IPS-18a (cell line): ENCODE results near the gene DNASE1L2.

ENCODE experiments used
- H3K27ac ChIP-seq: one replicate; pipeline ENCODE4 v1.5.1; 2013; ENCODE audit warnings: low read length
- H3K27me3 ChIP-seq: one replicate; pipeline ENCODE4 v1.6.1; 2013; ENCODE audit warnings: mild to moderate bottlenecking, low read length; ENCODE audit not compliant: control insufficient read depth, insufficient read depth
- H3K36me3 ChIP-seq: one replicate; pipeline ENCODE4 v1.6.1; 2013; ENCODE audit warnings: low read depth, low read length; ENCODE audit not compliant: control insufficient read depth
- H3K4me1 ChIP-seq: one replicate; pipeline ENCODE4 v1.6.1; 2013; ENCODE audit warnings: low read depth, low read length; ENCODE audit not compliant: control insufficient read depth
- H3K4me3 ChIP-seq: one replicate; pipeline ENCODE4 v1.5.1; 2013; ENCODE audit warnings: low read length
- H3K9ac ChIP-seq: one replicate; pipeline ENCODE4 v1.6.1; 2013; ENCODE audit warnings: mild to moderate bottlenecking, low read length, moderate library complexity
- H3K9me3 ChIP-seq: one replicate; pipeline ENCODE4 v1.6.1; 2013; ENCODE audit warnings: low read depth, low read length; ENCODE audit not compliant: control insufficient read depth

DNASE1L2 gene

DNA sequence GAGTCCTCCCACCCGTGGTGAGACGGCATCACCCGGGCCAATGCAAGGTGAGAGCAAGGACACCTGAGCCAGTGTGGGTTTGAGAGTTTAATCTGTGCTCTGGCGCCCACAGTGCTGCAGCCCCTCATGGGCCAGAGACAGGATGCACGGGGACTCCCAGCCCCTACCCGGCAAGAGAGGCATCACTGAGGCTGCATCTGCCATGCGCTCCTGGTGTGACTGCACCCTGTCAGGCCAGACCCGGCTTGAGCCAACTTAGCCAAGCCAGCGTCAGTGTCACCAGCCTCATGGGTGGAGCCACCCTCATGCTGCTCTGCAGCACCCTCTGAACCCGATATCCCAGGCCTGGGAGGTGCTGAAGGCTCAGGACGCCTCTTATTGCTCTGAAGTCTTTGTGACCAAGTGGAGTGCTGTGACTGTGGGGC, 24.3 kb upstream of the DNASE1L2 start:
- Histone ChIP-seq H3K4me1 (peaks cover 4% of the 10 kb centered on the region), H3K36me3 (peaks cover 34% of the 10 kb centered on the region), H3K9me3 (no peaks in the 10 kb centered on the region), H3K9ac (no peak overlapping the region), H3K4me3 (no peak overlapping the region), H3K27ac (no peak overlapping the region), H3K27me3 (no peaks in the 10 kb centered on the region)

DNA sequence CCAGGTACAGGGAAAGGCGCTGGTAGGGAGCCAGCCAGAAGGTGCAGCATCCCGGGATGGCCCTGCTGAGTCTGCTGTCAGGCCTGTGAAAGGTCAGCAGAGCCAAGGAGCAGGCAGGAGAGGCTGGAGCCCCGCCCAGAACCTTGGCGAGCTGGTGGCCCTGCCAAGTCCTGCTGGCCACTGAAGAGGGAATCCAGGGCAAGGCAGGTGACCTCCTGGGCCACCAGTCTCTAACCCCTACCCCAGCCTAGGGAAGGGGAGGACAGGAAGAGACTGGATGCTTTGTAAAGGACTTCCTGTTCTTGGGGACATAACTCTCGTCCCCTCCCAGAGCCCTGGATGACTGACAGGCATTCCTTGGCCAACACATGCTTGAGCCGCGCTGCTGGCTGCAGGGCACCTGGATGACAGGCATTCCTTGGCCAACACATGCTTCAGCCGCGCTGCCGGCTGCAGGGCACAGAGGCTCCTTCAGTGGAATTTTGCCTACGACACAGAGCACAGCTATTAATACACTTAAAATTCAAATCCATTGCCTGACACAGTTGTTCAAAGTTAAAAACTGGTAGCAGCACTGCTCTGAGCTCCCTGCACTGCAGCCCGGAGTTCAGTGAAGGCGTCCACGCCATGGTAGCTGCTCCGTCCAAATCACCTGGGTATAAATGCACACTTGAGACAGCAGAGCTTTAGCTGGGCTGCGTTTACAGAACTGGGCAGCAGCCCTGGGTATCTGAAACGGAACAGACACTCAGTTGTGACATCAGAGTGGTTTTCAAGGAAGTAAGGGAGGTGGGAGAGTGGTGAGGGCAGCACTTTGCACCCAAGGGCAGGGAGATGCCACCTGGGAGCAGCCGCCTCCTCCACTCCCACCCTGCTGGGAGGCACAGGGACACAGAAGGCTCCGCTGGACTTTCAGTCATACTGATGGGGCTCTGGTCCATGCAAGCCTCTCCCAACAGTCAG, 23.6 kb upstream of the DNASE1L2 start:
- H3K36me3 ChIP-seq = peaks cover 28% of the 10 kb centered on the region
- H3K4me3 ChIP-seq = peak overlapping the region; percentile 64
- no peak overlapping the region for H3K27ac ChIP-seq

DNA sequence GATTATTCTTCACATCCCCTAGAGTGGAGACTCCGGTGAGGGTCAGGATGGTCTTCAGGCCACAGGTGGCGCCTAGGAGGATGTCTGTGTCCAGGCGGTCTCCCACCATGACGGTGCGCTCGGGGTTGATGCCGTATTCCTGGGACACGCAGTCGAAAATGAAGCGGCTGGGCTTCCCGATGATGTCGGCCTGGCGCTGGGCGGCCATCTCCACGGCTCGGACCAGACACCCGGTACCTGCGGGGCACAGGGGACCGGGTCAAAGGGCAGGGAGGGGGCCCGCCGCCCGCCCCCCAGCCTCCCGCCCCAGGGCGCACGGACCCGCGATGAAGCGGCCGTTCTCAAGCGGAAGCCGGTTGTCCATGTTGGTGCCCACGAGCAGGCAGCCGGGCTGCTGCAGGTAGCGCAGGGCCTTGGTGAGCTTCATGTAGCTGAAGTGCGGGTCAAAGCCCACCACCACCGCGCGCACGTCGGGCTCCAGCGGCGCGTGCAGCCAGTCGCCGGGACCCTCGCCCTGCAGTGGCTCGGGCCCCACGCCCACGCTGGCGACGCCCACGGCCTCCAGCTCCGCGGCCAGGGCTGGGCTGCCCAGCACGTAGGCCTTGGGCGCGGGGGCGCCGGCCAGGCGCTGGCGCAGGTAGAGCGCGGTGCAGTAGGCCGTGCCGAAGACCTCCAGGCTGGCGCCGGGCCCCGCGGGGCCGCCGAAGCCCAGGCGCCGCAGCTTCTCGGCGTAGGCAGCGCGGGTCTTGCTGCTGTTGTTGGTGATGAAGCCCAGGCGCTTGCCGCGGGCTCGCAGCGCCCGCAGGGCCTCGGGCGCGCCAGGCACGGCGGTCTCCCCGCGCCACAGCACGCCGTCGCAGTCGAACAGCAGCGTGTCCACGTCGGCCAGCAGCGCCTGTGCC, 22.2 kb upstream of the DNASE1L2 start:
- Histone ChIP-seq H3K9ac (peak overlapping the region; percentile 77), H3K27me3 (no peaks in the 10 kb centered on the region), H3K4me3 (peak overlapping the region; percentile 74), H3K27ac (no peak overlapping the region), H3K4me1 (peaks cover 4% of the 10 kb centered on the region), H3K9me3 (no peaks in the 10 kb centered on the region), H3K36me3 (peaks cover 15% of the 10 kb centered on the region)

More for the DNA sequence above, 23.6 kb upstream of the DNASE1L2 start:
- Histone ChIP-seq H3K4me1 (peaks cover 4% of the 10 kb centered on the region), H3K9ac (no peak overlapping the region), H3K27me3 (no peaks in the 10 kb centered on the region), H3K9me3 (no peaks in the 10 kb centered on the region)

DNA sequence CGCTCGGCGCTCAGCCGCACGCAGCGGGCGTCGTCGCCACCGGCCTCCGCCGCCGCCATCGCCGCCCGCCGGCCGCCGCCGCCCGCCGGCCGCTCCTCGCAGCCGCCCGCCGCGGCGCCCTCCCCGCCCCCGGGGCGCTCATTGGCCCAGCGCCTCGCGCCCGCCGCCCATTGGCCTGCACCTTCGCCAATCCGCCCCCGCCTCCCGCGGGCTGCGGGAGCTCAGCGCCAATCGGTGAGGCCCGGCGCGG, 21.6 kb upstream of the DNASE1L2 start, which contains the start of gene PGP:
Gene PGP (minus strand): TSS at position 122 of the 250 bp plus-strand sequence. CDS start 63 bp downstream, at position 59.
- Histone ChIP-seq H3K9me3 (no peaks in the 10 kb centered on the region), H3K27ac (peak within 1 kb of the TSS; percentile 96), H3K4me3 (peak within 1 kb of the TSS; percentile 89), H3K27me3 (no peaks in the 10 kb centered on the region), H3K4me1 (peaks cover 4% of the 10 kb centered on the region), H3K36me3 (peaks cover 9% of the 10 kb centered on the region), H3K9ac (peak within 1 kb of the TSS; percentile 92)

DNA sequence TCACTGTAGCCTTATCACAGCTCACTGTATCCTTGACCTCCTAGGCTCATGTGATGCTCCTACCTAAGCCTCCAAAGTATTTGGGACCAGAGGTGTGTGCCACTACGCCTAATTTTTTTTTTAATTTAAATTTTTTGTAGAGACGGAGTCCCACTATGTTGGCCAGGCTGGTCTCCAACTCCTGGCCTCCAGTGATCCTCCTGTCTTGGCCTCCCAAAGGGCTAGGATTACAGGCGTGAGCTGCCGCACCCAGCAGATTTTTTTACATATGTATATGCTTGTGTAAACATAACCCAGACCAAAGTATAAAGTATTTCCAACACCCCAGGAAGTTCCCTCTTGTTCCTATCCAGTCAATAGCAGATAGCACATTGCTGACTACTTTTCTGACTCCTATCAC, 19.9 kb upstream of the DNASE1L2 start:
- Histone ChIP-seq H3K4me3 (peak overlapping the region; percentile 24), H3K36me3 (peaks cover 9% of the 10 kb centered on the region), H3K4me1 (peaks cover 4% of the 10 kb centered on the region), H3K27me3 (no peaks in the 10 kb centered on the region), H3K9ac (no peak overlapping the region), H3K27ac (no peak overlapping the region), H3K9me3 (no peaks in the 10 kb centered on the region)

DNA sequence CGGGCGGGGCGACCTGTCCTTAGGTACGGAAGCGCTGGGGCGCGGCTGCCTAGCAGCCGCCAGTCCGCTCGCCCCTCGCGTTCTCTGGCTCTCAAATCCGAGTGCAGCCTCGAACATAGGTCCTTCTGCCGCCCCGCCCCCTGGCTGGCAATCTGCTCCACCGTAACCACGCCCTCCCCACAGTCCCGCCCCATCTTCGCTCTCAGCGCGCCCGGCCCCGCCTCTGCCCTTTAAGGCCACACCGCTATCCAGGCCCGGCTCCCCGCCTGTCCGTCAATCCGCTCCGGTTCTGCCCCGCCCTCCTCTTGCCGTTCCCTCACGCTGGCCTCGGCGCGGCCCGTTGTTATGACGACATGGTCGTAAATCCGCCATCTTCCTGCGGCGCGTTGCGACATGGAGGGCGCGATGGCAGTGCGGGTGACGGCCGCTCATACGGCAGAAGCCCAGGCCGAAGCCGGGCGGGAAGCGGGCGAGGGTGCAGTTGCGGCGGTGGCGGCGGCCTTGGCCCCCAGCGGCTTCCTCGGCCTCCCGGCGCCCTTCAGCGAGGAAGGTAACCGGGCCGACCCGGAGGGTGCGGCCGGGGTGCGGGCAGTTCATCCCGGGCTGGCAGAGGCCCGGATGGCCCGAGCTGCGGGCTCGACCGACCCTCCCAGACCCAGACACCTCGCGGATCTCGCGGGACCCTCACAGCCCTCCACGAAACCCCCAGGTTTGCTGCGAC, 12.9 kb upstream of the DNASE1L2 start, which contains the start of gene E4F1:
Gene E4F1 (plus strand): TSS at position 371 of the 721 bp plus-strand sequence. CDS start 23 bp downstream, at position 394.
- no peaks in the 10 kb centered on the region for H3K27me3 ChIP-seq
- no peaks in the 10 kb centered on the region for H3K9me3 ChIP-seq
- H3K9ac ChIP-seq = peak within 1 kb of the TSS; percentile 85
- H3K36me3 ChIP-seq = no peaks in the 10 kb centered on the region
- peak within 1 kb of the TSS; percentile 52 for H3K27ac ChIP-seq
- H3K4me1 ChIP-seq = no peaks in the 10 kb centered on the region
- peak within 1 kb of the TSS; percentile 73 for H3K4me3 ChIP-seq

DNA sequence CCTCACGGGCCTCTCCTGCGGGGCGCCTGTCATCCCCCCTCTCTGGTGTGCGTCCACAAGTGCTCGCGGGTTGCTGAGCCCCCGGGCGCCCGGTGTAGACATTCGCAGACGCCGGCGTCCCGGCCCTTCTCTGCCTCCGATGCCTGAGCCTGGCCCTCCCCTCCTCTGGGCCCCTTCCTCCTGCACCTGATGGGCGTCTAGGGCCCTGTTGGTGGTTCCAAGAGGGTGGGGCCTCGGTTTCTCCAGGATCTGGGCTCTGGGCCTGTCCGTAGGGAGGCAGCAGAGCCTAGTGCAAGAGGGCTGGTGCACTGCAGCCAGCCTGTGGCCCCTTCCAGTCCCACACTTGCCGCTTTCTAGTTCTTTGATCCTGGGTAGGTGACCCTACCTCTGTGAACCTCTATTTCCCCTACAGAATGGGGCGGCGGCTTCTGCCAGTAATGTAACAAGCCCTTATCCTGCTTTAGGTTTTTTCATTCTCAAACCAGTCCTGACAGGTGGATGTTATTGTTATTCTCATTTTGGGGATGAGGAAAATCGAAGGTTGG, 12.2 kb upstream of the DNASE1L2 start:
- peak overlapping the region; percentile 85 for H3K9ac ChIP-seq
- H3K4me1 ChIP-seq = no peaks in the 10 kb centered on the region
- peak overlapping the region; percentile 52 for H3K27ac ChIP-seq
- H3K9me3 ChIP-seq = no peaks in the 10 kb centered on the region
- H3K4me3 ChIP-seq = peak overlapping the region; percentile 73
- H3K36me3 ChIP-seq = peaks cover 6% of the 10 kb centered on the region
- H3K27me3 ChIP-seq = no peaks in the 10 kb centered on the region

DNA sequence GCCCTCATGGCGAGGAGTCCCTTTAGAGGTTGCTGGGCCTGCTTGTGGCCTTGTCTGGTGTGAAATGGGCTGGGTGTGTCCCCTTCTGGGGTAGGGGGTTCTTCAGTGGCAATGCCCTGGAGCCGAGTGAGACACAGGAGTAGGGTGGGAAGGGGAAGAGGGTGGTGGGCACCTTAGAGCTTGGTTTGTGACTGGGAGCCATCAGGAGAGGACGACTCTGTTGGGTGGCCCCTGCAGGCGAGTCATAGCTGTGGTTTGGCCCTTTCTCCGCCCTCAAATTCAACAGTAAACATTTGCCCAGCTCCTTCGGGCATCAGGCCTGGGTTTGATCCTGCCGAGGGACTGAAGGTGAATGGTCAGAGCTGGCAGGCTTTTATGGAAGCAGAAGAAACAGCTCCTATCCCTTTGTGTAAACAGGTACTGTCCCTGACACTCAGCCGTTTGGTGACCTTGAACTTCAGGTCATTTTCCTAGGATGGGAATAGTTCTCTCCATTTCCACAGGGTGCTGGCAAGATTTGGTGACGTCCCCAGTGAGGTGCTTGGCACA, 9.9 kb upstream of the DNASE1L2 start:
- Histone ChIP-seq H3K27ac (no peak overlapping the region), H3K9me3 (no peaks in the 10 kb centered on the region), H3K4me1 (no peaks in the 10 kb centered on the region), H3K4me3 (no peak overlapping the region), H3K9ac (no peak overlapping the region), H3K36me3 (peaks cover 15% of the 10 kb centered on the region), H3K27me3 (no peaks in the 10 kb centered on the region)

DNA sequence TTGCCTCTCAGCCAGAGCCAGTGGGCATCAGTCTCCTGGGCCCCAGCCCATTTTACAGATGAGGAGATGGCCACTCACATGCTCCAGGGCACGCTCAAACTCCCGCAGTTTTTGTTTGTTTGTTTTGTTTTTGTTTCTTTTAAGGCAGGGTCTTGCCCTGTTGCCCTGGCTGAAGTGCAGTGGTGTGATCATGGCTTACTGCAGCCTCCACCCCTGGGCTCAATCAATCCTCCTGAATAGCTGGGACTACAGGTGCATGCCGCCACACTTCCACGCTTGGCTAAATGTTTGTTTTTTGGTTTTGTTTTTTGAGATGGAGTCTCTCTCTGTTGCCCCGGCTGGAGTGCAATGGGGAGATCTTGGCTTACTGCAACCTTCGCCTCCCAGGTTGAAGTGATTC, 9.3 kb upstream of the DNASE1L2 start:
- Histone ChIP-seq H3K27me3 (no peaks in the 10 kb centered on the region), H3K4me1 (no peaks in the 10 kb centered on the region), H3K27ac (no peak overlapping the region), H3K36me3 (peaks cover 21% of the 10 kb centered on the region), H3K4me3 (no peak overlapping the region), H3K9ac (no peak overlapping the region), H3K9me3 (no peaks in the 10 kb centered on the region)

DNA sequence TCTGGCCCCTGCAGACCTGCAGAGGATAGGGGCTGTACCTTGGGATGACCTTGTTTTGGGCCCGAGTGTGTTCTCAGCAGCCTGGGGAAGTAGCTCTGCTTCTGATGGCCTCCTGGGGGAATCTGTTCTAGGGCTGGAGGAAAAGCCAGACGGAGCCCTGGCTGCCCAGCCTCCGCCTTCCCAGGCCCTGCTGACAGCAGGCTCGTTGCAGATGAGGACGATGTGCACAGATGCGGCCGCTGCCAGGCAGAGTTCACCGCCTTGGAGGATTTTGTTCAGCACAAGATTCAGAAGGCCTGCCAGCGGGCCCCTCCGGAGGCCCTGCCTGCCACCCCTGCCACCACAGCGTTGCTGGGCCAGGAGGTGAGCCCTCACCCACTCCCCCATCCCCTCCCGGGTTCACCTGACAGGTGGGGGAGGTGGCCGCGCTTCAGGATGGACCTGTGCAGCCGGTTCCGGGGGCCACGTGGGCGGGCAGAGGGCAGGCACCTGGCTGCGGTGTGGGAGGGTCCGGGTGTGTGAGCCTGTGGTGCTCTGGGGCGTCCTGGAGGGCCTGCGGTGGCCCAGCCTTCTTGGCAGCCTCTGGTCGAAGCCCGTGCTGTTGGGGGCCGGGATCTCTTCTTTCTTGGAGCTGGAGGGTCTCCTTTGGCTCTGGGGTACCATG, 8.0 kb upstream of the DNASE1L2 start:
- Histone ChIP-seq H3K4me3 (no peak overlapping the region), H3K4me1 (no peaks in the 10 kb centered on the region), H3K27ac (no peak overlapping the region), H3K27me3 (no peaks in the 10 kb centered on the region), H3K9ac (no peak overlapping the region), H3K36me3 (peaks cover 31% of the 10 kb centered on the region), H3K9me3 (no peaks in the 10 kb centered on the region)
